HL-60/S4 treated with phorbol 12-myristate 13-acetate at 8.2 ng/mL for 4 days and 3 days (cell line): ENCODE data around the gene MPC2.
"Not testable (repeated sequence)": the region's sequence is repeated elsewhere in the genome, so short reads cannot be mapped to it uniquely, and the experiment has no call there.

Experiments used
- in situ Hi-C: fragments of 300-500 bp; cut with MboI; formaldehyde crosslinking; loops from 2 replicates; pipeline ENCODE4 v1.15.0; 2022; ENCODE audit warnings: low sequenced_read_pairs

MPC2 gene

GRCh38 chr1:167909691-167910180 is 27.1 kb downstream of the MPC2 start:
- in situ Hi-C loops: no loop called here

DNA sequence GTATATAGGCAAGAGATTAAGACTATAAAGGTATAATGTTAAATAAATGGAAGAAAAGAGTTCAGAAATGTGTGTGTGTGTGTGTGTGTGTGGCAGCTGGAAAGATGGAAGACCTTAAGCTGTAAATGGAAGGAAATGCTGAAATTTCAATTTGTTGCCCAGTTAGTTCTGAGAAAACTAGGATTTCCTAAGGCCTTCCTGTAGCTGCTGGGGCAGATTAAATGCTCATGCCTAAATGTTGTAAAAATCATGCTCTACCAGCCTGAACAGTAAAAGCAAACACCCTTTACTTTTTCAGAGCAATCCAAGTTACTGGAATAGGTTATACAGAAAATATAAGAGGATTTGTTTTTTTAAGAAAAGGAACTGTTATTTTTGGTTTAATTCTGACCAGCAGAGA is 31.2 kb downstream of the MPC2 start:
- in situ Hi-C loops: no loop called here

- in situ Hi-C loops: no loop called here
These were observed 31.7 kb downstream of the MPC2 start for GRCh38 chr1:167905182-167905581.

DNA sequence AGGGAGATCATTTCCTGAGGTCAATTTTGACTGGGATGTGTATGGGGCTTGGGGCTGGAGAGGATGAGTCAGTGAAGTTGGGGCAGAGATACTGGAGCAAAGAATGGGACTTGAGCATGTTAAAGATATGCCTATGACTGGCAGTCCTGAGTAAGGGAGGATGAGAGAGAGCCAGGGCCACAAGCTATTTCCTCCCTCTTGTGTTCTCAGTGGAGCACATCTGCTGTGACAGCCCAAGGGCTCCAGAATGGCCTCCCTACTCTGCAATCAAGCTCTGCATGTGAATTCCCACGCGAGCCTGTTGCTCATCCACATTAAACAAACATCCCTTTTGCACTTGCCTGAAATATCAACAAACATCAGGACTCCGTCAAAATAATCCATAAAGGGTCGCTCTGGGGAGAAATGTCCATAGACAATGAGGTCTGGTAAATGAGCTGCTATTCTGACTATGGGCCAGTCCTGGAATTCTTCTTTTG is 32.2 kb downstream of the MPC2 start:
- in situ Hi-C loops: no loop called here

DNA sequence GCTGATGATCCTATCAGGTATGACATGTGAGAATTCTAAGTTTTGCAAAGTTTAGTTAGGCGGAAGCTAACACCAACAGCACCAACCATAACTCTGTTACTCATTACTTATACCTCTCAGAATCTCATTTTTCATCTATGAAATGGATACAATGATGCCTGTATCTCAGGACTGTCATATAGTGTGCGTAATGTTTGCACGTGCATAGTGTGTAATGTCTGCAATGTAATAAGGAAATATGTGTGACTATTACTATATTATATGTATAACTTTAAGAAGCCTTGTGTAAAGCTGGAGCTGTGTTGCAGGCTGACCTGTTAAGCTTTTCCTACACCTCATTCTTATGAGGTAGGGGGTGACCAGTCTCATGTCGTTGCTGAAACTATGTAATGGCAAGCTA is 36.0 kb downstream of the MPC2 start:
- in situ Hi-C loops: no loop called here

GRCh38 chr1:167899253-167899681 is 37.6 kb downstream of the MPC2 start:
- in situ Hi-C loops: no loop called here

GRCh38 chr1:167898578-167899222 is 38.2 kb downstream of the MPC2 start:
- in situ Hi-C loops: no loop called here

DNA sequence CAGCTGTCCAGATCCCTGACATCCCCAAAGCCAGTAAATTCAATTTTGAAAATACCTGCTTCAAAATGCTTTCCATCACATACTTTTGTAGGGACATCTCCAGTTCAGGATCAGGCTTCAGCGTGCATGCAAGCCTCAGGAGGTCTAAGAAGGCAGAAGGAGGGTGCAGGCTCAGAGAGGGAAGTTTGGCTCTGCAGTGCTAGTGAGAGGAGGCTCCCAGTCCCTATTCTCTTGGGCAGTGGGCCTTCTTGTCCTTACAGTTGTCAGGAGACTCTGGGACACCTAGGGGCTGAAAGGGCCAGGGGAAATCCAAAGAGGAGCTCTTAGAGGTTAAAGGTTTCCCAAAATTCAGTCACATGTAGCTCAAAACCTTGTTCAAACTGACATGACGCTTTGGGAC is 43.1 kb downstream of the MPC2 start:
- in situ Hi-C loops: no loop called here

DNA sequence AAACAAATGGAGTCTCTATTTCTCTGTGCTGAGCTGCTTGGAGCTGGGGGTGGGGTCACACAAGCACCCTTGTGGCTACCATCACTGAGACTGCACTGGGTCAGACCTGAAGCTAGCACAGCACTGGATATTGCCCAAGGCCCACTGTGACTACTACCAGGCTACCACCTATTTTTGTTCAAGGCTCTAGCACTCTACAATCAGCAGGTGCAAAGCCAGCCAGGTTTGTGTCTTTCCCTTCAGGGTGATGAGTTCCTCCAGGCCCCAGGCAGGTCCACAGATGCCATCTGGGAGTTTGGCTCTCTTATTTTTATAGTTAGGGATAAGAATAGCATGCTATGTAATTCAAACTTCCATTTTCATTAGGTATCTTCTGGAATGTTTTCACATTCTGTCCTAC is 46.5 kb downstream of the MPC2 start:
- in situ Hi-C loops: no loop called here

DNA sequence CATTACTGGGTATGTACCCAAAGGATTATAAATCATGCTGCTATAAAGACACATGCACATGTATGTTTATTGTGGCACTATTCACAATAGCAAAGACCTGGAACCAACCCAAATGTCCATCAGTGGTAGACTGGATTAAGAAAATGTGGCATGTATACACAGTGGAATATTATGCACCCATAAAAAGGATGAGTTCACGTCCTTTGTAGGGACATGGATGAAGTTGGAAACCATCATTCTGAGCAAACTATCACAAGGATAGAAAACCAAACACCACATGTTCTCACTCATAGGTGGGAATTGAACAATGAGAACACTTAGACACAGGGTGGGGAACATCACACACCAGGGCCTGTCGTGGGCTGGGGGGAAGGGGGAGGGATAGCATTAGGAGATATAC is 49.7 kb downstream of the MPC2 start:
- in situ Hi-C loops: not testable (repeated sequence)

DNA sequence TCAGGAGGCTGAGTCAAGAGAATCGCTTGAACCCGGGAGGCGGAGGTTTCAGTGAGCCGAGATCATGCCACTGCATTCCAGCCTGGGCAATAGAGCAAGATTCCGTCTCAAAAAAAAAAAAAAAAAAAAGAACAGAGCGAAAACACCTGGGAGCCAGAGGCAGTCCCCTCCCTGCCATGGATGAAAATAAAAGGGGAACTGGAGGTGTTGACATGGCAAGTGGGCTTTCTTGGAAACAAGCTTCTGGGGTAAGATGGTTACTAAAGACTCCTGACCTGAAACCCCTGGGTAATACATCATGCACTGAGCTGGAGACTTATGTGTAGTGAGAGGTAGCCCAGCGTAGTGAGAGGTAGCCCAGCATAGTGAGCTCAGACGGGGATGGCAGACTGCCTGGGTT is 54.5 kb downstream of the MPC2 start:
- in situ Hi-C loops: no loop called here

DNA sequence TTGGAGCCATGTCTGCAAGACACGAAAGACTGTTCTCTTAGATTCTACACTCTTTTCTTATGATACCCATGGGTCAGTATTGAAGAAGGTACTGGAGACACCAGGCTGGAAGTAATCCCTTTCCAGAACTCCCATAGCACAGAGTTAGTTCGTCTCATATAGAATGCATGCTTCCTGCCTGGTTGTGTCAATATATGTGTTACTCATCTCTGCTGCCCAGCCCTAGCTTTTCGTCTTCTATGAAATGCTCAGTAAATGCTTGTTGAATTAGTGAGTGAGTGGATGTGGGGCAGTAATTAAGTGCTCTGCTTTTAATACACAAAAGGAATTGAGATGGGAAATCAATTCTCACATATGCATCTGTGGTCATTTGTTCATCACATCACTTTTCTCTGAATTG is 55.1 kb downstream of the MPC2 start:
- in situ Hi-C loops: no loop called here

- in situ Hi-C loops: no loop called here
These were observed 55.8 kb downstream of the MPC2 start for GRCh38 chr1:167881069-167881468.

DNA sequence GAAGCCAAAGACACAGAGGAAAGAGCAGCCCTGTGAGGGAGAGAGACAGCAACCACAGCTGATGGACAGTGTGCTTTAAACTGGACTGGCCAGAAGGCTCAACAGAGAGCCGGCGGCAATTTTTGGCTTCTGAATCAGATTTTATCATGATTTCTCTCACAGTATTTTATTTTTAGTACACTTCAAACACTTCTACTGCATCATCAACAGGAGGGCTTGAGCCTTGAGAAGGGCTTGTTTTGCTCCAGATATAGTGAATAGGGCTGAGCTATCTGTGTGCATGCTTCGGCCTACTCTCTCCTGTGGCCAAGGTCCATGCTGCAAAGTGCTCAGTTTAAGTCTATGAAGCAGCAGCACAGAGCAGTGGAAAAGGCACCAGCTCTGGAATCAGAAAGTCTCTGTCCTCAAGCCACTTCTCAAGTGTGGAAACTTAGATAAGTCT is 56.3 kb downstream of the MPC2 start:
- in situ Hi-C loops: no loop called here

GRCh38 chr1:167879508-167879907 is 57.4 kb downstream of the MPC2 start:
- in situ Hi-C loops: no loop called here

DNA sequence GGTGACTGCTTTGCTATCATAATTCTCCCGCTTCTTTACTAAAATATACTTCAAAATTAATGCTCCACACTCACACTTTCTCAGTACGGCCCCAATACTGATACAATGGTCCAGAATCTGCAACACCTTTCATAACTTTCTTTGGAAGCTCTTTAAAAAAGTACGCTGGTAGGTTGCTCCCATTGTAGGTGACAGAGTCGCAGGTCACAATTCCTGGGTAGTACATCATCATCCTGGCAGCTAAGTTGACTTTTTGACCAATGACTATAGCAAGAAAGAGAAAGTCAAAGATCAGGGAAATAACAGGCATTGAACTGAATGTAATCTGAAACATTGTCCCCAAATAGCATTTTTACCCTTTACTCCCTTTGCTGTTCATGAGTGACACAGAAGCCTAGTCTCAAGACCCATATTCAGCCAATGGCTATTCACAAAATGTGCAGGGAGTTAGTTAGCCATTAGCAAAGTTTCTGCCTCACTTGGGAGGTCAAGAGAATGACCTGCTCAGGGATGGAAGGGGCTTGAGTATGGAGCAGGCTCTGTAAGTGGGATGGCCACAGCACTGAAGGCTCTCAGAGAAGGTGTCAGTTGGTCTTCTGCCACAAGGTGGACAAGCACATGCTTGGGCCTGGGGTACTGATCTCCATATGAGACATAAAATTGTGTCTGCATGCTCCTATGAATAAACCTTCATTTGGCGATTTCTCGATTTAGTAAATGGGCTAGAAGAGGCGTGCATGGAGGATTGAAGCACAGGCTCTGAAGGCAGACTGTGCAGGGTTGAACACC is 58.3 kb downstream of the MPC2 start:
- in situ Hi-C loops: no loop called here

- in situ Hi-C loops: no loop called here
These were observed 60.2 kb downstream of the MPC2 start for GRCh38 chr1:167876597-167877175.

GRCh38 chr1:167871331-167871730 is 65.5 kb downstream of the MPC2 start:
- in situ Hi-C loops: no loop called here

DNA sequence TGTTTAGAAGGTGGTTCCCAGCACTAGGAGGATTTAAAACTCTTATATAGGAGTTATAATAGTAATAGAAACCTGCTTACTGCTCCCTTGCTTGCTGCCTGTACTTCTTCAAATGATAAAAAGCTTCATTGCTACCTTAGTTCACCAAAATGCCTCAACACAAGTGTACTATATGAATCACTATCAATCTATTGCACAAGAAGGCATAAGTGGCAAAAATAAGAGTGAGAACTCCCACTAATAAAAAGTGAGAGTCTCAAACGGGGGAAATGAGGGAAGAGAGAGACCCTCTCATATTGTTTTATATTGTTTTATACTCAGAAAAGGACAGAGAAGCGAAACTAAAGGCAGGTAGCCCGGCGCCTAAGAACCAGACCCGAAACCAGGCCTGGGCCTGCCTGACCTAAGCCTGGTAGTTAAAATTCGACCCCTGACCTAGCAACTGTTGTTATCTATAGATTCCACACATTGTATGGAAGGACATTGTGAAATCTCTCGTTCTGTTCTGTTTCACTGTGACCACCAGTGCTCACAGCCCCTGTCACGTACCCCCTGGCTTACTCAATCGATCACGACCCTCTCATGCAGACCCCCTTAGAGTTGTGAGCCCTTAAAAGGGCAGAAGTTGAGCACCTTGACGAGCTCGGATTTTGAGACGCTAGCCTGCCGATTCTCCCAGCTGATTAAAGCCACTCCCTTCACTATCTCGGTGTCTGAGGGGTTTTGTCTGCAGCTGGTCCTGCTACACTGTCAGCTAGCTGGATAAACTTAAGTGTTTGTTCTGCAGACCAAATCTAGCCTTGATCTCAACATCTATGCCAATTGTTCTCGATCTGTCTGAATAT is 67.5 kb downstream of the MPC2 start:
- in situ Hi-C loops: not testable (repeated sequence)

GRCh38 chr1:167866739-167867414 is 70.0 kb downstream of the MPC2 start:
- in situ Hi-C loops: not testable (repeated sequence)
